Colonic mucosa (tissue), 4 donors: Measurements from ENCODE around the gene SPPL3. TPM values are rescaled to one million over a fixed set of nuclear protein-coding genes. Genes with fewer than 3 reads are reported as not detected.

Experiments
- DNase-seq: peaks from one replicate; pipeline ENCODE4 v3.0.0-alpha.2; 2020
- H3K27ac ChIP-seq: fragments of 200-600 bp; one replicate; pipeline ENCODE4 v1.8.0; 2021
- H3K27me3 ChIP-seq: fragments of 200-600 bp; one replicate; pipeline ENCODE4 v1.8.0; 2021
- H3K36me3 ChIP-seq: fragments of 200-600 bp; one replicate; pipeline ENCODE4 v1.8.0; 2021
- H3K4me1 ChIP-seq: fragments of 200-600 bp; one replicate; pipeline ENCODE4 v1.8.0; 2021; ENCODE audit warnings: mild to moderate bottlenecking
- H3K4me3 ChIP-seq: fragments of 200-600 bp; one replicate; pipeline ENCODE4 v1.8.0; 2021
- H3K9ac ChIP-seq, 2 donors: one replicate each; pipeline ENCODE4 v1.7.0; 2013; ENCODE audit warnings: control low read depth in 2 of 2, low read depth in 2 of 2, low read length in 2 of 2
- H3K9me3 ChIP-seq: fragments of 200-600 bp; one replicate; pipeline ENCODE4 v1.8.0; 2021
- intact Hi-C: fragments of 100-400 bp; cut with DNase I; formaldehyde crosslinking; loops from one replicate; pipeline ENCODE4 v1.14.1; 2022
- total RNA-seq, 2 donors: library from RNA; stranded (reverse); fragmentation: NEBNext Ultra II Directional in 1 of 2; extraction: Animal tissue kit (Norgen Biotek cat#: 25700) in 1 of 2; gene quantifications; one replicate each; pipeline ENCODE4 v1.2.1, GENCODE V29; 2021
- TF ChIP-seq, protein P1 (sequence below): fragments of 200-600 bp; IDR thresholded peaks from one replicate; pipeline ENCODE4 v1.8.0; 2022; ENCODE audit warnings: antibody characterized with exemption, mild to moderate bottlenecking
- donor health status: healthy.
- donor health status: DM: no; HTN: no; CAD: no.
- donor health status: DM: no; HTN: no; CAD: no.

The SPPL3 gene
- total RNA-seq, 2 donors from 2014 or later: 44.7 to 55.2 TPM

DNA sequence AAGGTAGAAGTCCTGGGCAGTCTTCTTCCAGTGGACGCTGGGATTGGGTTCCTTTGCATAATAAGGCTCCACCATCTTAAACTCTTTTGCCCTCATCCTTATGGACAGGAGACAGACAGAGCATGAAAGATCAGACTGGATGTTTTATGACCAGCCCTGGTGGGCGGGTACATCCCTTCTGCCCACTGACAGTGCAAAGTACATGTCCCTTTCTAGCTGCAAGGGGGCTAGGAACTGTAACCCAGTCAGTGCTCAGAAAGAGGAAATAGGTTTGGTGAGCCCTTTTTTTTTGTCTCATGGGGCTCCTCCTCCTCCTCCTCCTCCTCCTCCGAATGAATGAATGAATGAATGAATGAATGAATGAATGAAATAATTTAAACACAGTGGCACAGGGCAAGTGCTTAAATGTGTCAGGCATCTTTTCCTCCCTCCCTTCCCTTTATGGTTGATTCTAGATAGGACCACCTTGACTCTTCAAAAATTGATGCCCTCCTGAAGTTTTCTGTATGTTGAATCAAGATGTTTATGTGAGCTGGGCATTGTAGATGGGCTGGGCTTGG lies 37.8 kb upstream of the SPPL3 start:
- no peaks in the 10 kb centered on the region for H3K9me3 ChIP-seq
- H3K27ac ChIP-seq: no peak overlapping the region
- no peak overlapping the region for H3K9ac ChIP-seq
- intact Hi-C loops: no loop called here
- H3K36me3 ChIP-seq: no peaks in the 10 kb centered on the region
- DNase-seq: no peak
- no peaks in the 10 kb centered on the region for H3K4me1 ChIP-seq
- H3K4me3 ChIP-seq: no peak overlapping the region
- TF ChIP-seq, protein P1, sequence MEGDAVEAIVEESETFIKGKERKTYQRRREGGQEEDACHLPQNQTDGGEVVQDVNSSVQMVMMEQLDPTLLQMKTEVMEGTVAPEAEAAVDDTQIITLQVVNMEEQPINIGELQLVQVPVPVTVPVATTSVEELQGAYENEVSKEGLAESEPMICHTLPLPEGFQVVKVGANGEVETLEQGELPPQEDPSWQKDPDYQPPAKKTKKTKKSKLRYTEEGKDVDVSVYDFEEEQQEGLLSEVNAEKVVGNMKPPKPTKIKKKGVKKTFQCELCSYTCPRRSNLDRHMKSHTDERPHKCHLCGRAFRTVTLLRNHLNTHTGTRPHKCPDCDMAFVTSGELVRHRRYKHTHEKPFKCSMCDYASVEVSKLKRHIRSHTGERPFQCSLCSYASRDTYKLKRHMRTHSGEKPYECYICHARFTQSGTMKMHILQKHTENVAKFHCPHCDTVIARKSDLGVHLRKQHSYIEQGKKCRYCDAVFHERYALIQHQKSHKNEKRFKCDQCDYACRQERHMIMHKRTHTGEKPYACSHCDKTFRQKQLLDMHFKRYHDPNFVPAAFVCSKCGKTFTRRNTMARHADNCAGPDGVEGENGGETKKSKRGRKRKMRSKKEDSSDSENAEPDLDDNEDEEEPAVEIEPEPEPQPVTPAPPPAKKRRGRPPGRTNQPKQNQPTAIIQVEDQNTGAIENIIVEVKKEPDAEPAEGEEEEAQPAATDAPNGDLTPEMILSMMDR: no peak
- H3K27me3 ChIP-seq: no peaks in the 10 kb centered on the region

DNA sequence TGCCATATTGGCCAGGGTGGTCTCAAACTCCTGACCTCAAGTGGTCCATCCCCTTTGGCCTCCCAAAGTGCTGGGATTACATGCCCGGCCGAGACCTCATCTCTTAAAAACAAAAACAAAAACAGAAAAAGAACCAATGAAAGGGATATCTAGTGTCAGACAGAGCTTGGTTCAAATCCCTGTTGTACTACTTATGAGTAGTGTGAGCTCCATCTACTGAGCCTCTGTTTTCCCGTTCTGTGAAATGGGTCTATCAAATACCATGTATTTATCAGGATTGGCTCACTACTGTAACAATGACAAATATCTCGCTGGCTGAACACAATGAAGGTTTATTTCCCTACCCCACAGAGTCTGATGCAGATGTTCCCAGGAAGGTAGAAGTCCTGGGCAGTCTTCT lies 37.3 kb upstream of the SPPL3 start:
- DNase-seq: no peak
- Histone ChIP-seq H3K4me3 (no peak overlapping the region), H3K9ac (no peak overlapping the region), H3K27me3 (no peaks in the 10 kb centered on the region), H3K4me1 (no peaks in the 10 kb centered on the region), H3K27ac (no peak overlapping the region), H3K36me3 (no peaks in the 10 kb centered on the region), H3K9me3 (no peaks in the 10 kb centered on the region)
- TF ChIP-seq, protein P1: no peak
- intact Hi-C loops: no loop called here

DNA sequence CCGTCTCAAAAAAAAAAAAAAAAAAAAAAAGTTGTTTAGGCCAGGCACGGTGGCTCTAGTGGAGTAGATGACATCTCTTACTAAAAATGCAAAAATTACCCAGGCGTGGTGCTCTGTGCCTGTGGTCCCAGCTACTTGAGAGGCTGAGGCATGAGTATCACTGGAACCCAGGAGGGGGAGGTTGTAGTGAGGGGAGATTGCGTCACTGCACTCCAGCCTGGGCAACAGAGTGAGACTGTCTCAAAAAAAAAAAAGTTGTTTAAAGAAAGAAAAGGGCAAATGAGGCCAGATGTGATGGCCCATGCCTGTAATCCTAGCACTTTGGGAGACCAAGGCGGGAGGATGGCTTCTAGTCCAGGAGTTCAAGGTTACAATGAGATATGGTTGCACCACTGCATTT lies 36.6 kb upstream of the SPPL3 start:
- intact Hi-C loops: no loop called here

DNA sequence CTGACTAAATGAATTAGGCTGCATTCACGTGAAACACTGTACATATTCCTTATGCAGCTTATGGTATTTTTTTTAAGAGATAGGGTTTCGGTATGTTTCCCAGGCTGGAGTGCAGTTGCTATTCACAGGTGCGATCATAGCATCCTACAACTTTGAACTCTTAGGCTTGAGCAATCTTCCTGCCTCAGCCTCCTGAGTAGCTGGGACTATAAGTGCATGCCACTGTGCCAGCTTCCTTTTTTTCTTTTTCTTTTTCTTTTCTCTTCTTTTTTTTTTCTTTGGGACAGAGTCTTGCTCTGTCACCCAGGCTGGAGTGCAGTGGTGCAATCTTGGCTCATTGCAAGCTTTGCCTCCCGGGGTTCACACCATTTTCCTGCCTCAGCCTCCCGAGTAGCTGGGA lies 35.8 kb upstream of the SPPL3 start:
- TF ChIP-seq, protein P1: no peak
- no peaks in the 10 kb centered on the region for H3K27me3 ChIP-seq
- no peak overlapping the region for H3K27ac ChIP-seq
- H3K9ac ChIP-seq: no peak overlapping the region
- H3K36me3 ChIP-seq: no peaks in the 10 kb centered on the region
- no peak for DNase-seq
- H3K4me1 ChIP-seq: no peaks in the 10 kb centered on the region
- no peak overlapping the region for H3K4me3 ChIP-seq
- no peaks in the 10 kb centered on the region for H3K9me3 ChIP-seq
- intact Hi-C loops: no loop called here

More for the DNA sequence above, 36.6 kb upstream of the SPPL3 start:
- Histone ChIP-seq H3K9ac (no peak overlapping the region), H3K36me3 (no peaks in the 10 kb centered on the region), H3K4me1 (no peaks in the 10 kb centered on the region), H3K9me3 (no peaks in the 10 kb centered on the region), H3K27ac (no peak overlapping the region), H3K4me3 (no peak overlapping the region), H3K27me3 (no peaks in the 10 kb centered on the region)
- TF ChIP-seq, protein P1: no peak
- DNase-seq: no peak

DNA sequence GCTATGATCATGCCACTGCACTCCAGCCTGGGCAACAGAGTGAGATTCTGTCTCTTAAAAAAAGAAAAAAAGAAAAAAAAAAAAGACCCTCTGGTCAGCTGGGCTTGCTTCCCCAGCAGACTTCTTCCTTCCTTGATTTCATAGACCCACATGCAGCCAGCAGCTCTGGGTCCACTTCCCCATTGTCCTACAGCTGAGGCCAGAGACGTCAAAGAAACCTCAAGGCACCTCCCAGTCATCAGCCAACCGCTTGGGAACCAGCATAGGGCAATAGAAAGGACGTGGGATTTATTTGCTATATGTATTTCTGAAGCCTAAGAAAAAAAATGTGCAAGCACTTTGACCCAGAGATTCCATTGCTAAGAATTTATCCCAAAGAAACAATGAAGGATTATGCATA lies 35.4 kb upstream of the SPPL3 start:
- Histone ChIP-seq H3K4me3 (no peak overlapping the region), H3K4me1 (no peaks in the 10 kb centered on the region), H3K27me3 (no peaks in the 10 kb centered on the region), H3K36me3 (no peaks in the 10 kb centered on the region), H3K9me3 (no peaks in the 10 kb centered on the region), H3K27ac (no peak overlapping the region), H3K9ac (no peak overlapping the region)
- no peak for DNase-seq
- intact Hi-C loops: no loop called here
- TF ChIP-seq, protein P1: no peak
